Activated T-cell treated with anti-CD3 and anti-CD28 coated beads for 24 hours (primary cell): ENCODE data around the gene SYNE2.

ENCODE experiments used
- DNase-seq: peaks from one replicate; pipeline ENCODE4 v3.0.0-alpha.2; 2020; ENCODE audit warnings: low read depth

Gene SYNE2

GRCh38 chr14:64221391-64222003 is 368.7 kb downstream of the SYNE2 start:
- no peak for DNase-seq

DNA sequence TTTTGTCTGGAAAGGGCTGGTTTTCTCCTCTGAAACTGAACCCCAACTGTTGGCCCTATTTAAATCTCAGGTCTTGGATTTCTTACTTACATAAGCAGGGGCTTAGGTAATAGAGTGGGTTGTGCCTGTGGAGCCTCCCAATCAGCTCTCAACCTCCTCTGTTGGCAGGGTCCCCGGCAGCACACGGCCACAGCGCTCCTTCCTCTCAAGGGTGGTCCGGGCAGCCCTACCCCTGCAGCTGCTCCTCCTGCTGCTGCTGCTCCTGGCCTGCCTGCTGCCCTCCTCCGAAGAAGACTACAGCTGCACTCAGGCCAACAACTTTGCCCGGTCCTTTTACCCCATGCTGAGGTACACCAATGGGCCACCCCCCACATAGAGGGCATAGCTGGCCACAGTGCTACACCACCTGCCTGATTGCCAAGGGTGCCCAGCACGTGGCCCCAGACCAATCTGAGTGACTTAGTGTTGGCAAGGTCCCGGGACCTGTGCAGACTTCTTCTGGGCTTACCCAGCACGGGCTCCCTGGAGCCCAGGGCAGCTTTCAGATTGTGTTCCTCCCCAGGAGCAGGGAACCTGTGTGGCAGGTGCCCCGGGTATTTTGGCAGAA is 372.4 kb downstream of the SYNE2 start:
- DNase-seq: no peak

DNA sequence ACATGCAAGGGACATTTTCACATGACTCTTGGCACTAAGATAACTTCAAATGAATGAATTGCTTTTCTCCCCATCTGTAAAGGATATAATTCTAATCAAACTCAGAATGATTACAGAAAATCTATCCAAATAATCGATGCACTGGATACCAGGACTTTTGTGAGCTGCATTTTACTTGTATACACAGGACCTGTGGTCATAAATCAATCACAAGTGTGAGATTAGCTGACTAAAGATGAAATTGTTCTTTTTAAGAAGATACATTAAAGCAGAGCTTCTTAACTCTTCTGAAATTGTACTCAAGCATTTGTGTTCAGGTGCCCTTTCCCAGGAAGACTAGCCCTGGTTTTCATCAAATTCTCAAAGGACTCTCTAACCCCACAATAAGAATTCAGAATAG is 375.1 kb downstream of the SYNE2 start:
- no peak for DNase-seq

- DNase-seq: no peak
Observed at GRCh38 chr14:64229489-64229888, 376.7 kb downstream of the SYNE2 start.

GRCh38 chr14:64232095-64232838 is 379.5 kb downstream of the SYNE2 start:
- DNase-seq: no peak

DNA sequence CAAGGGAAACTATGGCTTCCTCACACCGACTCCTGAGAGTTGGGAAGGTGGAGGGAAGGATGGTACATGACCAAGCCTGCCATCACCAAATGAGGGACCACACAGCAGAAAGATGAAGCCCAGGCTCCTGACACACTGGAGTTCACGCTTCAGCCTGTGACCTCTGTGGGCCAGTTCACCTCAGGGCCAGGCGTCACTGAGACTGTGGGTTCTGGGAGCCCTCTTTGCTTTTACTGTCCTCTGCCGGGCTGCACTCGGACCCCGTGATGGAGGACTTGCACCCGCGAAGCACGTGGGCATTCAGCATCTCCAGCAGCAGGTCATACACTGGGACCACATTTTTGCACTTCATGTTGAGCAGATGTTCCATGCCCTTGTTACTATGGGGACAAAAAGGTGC is 380.1 kb downstream of the SYNE2 start:
- DNase-seq: no peak

GRCh38 chr14:64233531-64234190 is 380.9 kb downstream of the SYNE2 start:
- DNase-seq: no peak

DNA sequence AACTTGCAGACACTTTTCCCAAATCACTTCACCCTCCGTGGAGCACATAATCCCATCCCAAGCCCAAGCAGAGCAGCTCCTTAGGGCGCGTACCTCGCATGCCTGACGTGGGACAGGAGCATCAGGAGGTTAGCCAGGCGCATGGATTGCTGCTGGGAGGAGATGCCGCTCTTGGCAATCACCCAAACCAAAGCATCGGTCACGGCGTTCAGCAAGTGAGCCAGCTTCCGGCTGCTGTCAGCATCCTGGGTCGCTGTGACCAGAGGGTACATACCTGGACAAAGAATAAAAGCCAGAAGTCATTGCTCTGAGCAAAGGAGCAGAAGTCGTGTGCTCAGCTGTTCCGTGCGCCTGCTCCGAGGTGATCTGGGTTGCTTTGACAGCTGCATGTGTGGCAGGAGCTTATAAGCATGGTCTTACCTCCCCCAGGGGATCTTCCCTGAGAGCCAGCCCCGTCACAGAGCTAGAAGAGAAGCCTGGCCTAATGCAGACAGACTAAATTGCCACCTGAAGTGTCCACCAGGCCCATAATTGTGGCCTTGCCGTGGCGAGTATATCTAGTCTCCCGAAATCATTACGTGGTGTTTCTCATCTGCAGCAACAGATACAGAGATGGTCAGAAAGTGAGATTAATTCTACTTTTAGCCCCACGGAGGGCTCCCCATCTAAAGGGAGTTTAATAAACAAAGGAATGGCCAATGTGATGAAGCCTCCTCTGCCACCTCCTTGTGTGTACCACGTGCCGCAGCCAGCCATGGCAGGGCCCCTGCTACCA is 382.3 kb downstream of the SYNE2 start:
- no peak for DNase-seq

- no peak for DNase-seq
Observed at GRCh38 chr14:64235652-64236640, 383.1 kb downstream of the SYNE2 start.

GRCh38 chr14:64238049-64238448 is 385.2 kb downstream of the SYNE2 start:
- no peak for DNase-seq

DNA sequence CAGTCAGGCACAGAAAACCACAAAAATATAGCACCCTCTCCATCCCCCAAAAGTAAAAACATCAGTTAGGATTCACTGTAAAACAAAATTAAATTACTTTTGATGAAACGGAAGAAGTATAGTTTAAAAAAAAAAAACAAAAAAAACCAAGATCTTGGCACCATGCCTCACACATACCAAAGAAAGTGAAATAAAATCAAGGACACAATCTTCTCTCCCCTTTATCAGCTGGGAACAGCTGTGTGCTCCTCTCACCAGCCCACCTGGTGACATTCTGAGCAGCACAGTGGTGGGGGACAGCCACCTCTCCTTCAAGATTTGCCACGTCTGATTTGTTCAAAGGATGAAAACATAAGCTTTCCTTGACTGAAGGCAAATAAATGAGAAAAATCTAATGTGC is 385.8 kb downstream of the SYNE2 start:
- DNase-seq: no peak

- DNase-seq: no peak
Observed at GRCh38 chr14:64244279-64244678, 391.5 kb downstream of the SYNE2 start.

GRCh38 chr14:64245491-64245890 is 392.7 kb downstream of the SYNE2 start:
- DNase-seq: no peak

DNA sequence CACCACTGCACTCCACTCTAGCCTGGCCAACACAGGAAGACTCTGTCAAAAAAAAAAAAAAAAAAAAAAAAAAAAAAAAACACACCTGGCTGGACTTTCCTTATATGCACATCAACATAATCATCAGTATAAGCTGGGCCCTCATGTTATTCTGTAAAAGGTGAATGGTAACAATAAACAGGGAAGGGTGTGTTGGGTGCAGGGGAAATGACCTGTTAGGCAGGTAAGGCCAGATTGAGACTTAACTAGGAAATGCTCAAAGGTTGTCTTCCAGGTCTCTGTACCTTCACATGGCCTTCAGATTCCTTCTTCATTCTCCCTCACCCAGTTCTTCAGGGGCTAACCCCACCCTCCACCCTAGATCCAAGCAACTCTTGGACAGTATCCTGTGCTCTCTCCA is 393.9 kb downstream of the SYNE2 start:
- DNase-seq: no peak

- no peak for DNase-seq
Observed at GRCh38 chr14:64247195-64247594, 394.4 kb downstream of the SYNE2 start.

GRCh38 chr14:64248689-64249088 is 395.9 kb downstream of the SYNE2 start:
- DNase-seq: no peak

DNA sequence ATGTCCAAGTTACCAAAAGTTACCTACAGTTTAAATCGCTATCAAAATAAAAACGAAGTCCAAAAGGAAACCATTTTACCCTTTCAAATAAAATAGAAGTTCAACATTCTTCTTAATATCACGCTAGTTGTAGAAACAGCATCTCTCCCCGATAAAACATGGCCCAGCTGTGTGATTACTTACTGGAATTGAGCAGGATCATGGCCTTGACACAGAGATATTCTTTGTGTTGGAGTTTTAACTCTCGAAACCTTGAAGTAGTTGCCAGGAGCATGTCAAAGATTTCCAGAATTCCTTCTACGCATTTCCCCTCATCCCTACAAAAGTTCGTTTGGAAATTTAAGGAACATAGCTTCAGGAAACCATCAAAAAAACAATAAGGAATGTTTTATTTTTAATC is 396.6 kb downstream of the SYNE2 start:
- no peak for DNase-seq

DNA sequence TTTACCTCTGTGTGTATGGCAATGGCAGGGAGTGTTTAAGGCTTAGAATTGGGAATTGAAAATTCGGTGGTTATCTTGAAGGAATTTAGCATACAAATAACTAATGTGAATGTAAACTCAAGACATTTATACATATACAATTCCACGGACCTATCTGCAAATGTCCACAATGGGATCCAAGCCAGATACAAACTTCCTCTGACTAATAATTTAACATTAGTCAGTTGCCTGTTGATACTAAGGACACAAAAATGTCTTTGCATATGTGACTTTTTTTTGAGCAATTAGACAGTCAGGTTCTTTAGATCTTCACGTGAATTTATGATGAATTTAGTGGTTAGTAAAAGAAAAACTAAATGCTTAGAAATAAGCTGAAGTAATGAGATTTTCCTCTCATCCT is 400.9 kb downstream of the SYNE2 start:
- no peak for DNase-seq

GRCh38 chr14:64255756-64256155 is 403.0 kb downstream of the SYNE2 start:
- no peak for DNase-seq

- no peak for DNase-seq
Observed at GRCh38 chr14:64260418-64260817, 407.6 kb downstream of the SYNE2 start.

DNA sequence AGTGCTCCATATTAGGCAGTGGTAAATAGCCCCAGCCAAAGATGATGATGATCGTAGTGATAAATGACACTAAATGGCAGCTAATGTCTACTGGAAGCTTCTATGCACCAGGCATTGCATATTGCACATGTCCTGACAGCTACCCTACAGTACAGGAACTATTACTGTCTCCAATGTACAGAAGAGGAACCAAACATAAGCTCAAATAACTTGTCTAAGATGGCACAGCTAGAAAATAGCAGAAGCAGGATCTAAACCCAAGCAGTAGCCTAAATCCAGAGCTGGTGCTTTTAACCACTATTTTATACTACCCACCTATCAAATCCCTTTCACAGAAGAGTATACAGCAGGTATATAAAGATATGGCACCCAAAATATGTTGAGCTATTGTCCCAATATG is 412.4 kb downstream of the SYNE2 start:
- no peak for DNase-seq
